AG09319 (cell line): ENCODE data around the gene GC.

ENCODE experiments used
- DNase-seq: peaks from one replicate; pipeline ENCODE4 v3.0.0-alpha.2; 2010; ENCODE audit warnings: low read depth; ENCODE audit errors: extremely low read depth
- CTCF ChIP-seq: IDR thresholded peaks from 2 replicates; pipeline ENCODE4 v1.5.1; 2011; ENCODE audit warnings: low read depth, mild to moderate bottlenecking, inconsistent platforms, low read length, moderate library complexity

Gene GC

GRCh38 chr4:71775449-71775848 lies 8.4 kb downstream of the GC start:
- TF ChIP-seq CTCF, result no peak
- DNase-seq, result no peak

- TF ChIP-seq CTCF, result no peak
- DNase-seq, result no peak
Observed at GRCh38 chr4:71774136-71774535, 9.7 kb downstream of the GC start.

GRCh38 chr4:71773004-71773403 lies 10.9 kb downstream of the GC start:
- TF ChIP-seq CTCF, result no peak
- no peak for DNase-seq

- no peak for TF ChIP-seq CTCF
Observed at GRCh38 chr4:71772592-71772991, 11.3 kb downstream of the GC start.

GRCh38 chr4:71771613-71772012 lies 12.3 kb downstream of the GC start:
- TF ChIP-seq CTCF, result no peak
- DNase-seq, result no peak

More at GRCh38 chr4:71772592-71772991, 11.3 kb downstream of the GC start:
- DNase-seq, result no peak

- DNase-seq, result no peak
- no peak for TF ChIP-seq CTCF
Observed at GRCh38 chr4:71769434-71769833, 14.4 kb downstream of the GC start.

GRCh38 chr4:71768123-71768522 lies 15.8 kb downstream of the GC start:
- DNase-seq, result no peak
- TF ChIP-seq CTCF, result no peak
